Activated naive CD4-positive, alpha-beta T cell treated with anti-CD3 and anti-CD28 coated beads, Interleukin-2, amount 50 U/mL, for 16 hours (primary cell): ENCODE results near the gene TRIM24.
A peak's percentile ranks its signal among the peaks of the same experiment; 100 is the strongest.
"Not testable (repeated sequence)": the region's sequence is repeated elsewhere in the genome, so short reads cannot be mapped to it uniquely, and the experiment has no call there.

Source experiments
- DNase-seq: peaks from one replicate; pipeline ENCODE4 v3.0.0-alpha.2; 2020

The TRIM24 gene

GRCh38 chr7:138460649-138461607 is 869 bp downstream of the TRIM24 start:
- DNase-seq = peak; percentile 65

GRCh38 chr7:138463291-138463618 is 3.2 kb downstream of the TRIM24 start:
- not testable (repeated sequence) for DNase-seq

GRCh38 chr7:138465046-138465445 is 5.0 kb downstream of the TRIM24 start:
- no peak for DNase-seq

- not testable (repeated sequence) for DNase-seq
These were observed 6.2 kb downstream of the TRIM24 start for GRCh38 chr7:138466069-138466756.

GRCh38 chr7:138468244-138469123 is 8.4 kb downstream of the TRIM24 start:
- no peak for DNase-seq

- no peak for DNase-seq
These were observed 10.5 kb downstream of the TRIM24 start for GRCh38 chr7:138470391-138471157.

- DNase-seq = no peak
These were observed 12.4 kb downstream of the TRIM24 start for GRCh38 chr7:138472292-138473079.

- no peak for DNase-seq
These were observed 15.3 kb downstream of the TRIM24 start for GRCh38 chr7:138475377-138475776.

- DNase-seq = no peak
These were observed 17.1 kb downstream of the TRIM24 start for GRCh38 chr7:138477081-138477578.

GRCh38 chr7:138477581-138477980 is 17.5 kb downstream of the TRIM24 start:
- no peak for DNase-seq

- DNase-seq = no peak
These were observed 18.4 kb downstream of the TRIM24 start for GRCh38 chr7:138478499-138478908.

GRCh38 chr7:138480527-138480926 is 20.5 kb downstream of the TRIM24 start:
- no peak for DNase-seq

- no peak for DNase-seq
These were observed 21.7 kb downstream of the TRIM24 start for GRCh38 chr7:138481447-138482380.

GRCh38 chr7:138483531-138483930 is 23.5 kb downstream of the TRIM24 start:
- no peak for DNase-seq

GRCh38 chr7:138485508-138485907 is 25.4 kb downstream of the TRIM24 start:
- DNase-seq = not testable (repeated sequence)

- DNase-seq = not testable (repeated sequence)
These were observed 29.1 kb downstream of the TRIM24 start for GRCh38 chr7:138489139-138489538.

GRCh38 chr7:138491612-138492386 is 31.7 kb downstream of the TRIM24 start:
- no peak for DNase-seq

- no peak for DNase-seq
These were observed 32.4 kb downstream of the TRIM24 start for GRCh38 chr7:138492423-138492822.

- DNase-seq = no peak
These were observed 33.5 kb downstream of the TRIM24 start for GRCh38 chr7:138493535-138493934.
